HepG2 (cell line): Measurements from ENCODE around the gene CALY. TPM values are rescaled to one million over a fixed set of nuclear protein-coding genes. Genes with fewer than 3 reads are reported as not detected.
A peak's percentile ranks its signal among the peaks of the same experiment; 100 is the strongest.

Experiments used
- FLYWCH1 ChIP-seq: sonication (generic); formaldehyde crosslinking; IDR thresholded peaks from 2 replicates; pipeline ENCODE4 v1.8.1; 2023; ENCODE audit warnings: mild to moderate bottlenecking, missing genetic modification reagents
- GABPA ChIP-seq, 2 experiments: IDR thresholded peaks; 2 replicates each; pipeline ENCODE4 v1.6.1; 2011 to 2016; ENCODE audit warnings: low read depth in 2 of 2, low read length in 1 of 2, missing biosample characterization in 1 of 2, missing genetic modification characterization in 1 of 2
- HDAC1 ChIP-seq: sonication (generic); formaldehyde crosslinking; IDR thresholded peaks from 2 replicates; pipeline ENCODE4 v1.5.1; 2020; ENCODE audit warnings: mild to moderate bottlenecking, missing genetic modification reagents
- HOXA3 ChIP-seq: sonication (generic); formaldehyde crosslinking; IDR thresholded peaks from 2 replicates; pipeline ENCODE4 v1.5.0; 2020; ENCODE audit warnings: missing genetic modification reagents
- IKZF4 ChIP-seq: sonication (generic); formaldehyde crosslinking; IDR thresholded peaks from 2 replicates; pipeline ENCODE4 v1.5.1; 2020; ENCODE audit warnings: borderline replicate concordance, mild to moderate bottlenecking, low read depth, missing genetic modification reagents; ENCODE audit errors: not compliant biosample characterization
- SAFB2 ChIP-seq: sonication (generic); formaldehyde crosslinking; IDR thresholded peaks from 2 replicates; pipeline ENCODE4 v1.5.1; 2020; ENCODE audit warnings: missing genetic modification reagents, low read depth, mild to moderate bottlenecking, borderline replicate concordance
- SP2 ChIP-seq: sonication (generic); formaldehyde crosslinking; IDR thresholded peaks from 2 replicates; pipeline ENCODE4 v1.5.1; 2020; ENCODE audit warnings: mild to moderate bottlenecking, missing genetic modification reagents
- ZBTB7A ChIP-seq: sonication (generic); formaldehyde crosslinking; IDR thresholded peaks from 2 replicates; pipeline ENCODE4 v1.8.0; 2022; ENCODE audit warnings: mild to moderate bottlenecking, missing genetic modification reagents
- ZNF251 ChIP-seq: sonication (generic); formaldehyde crosslinking; IDR thresholded peaks from 2 replicates; pipeline ENCODE4 v1.9.0; 2021; ENCODE audit warnings: mild to moderate bottlenecking, missing genetic modification reagents
- ZNF333 ChIP-seq: sonication (generic); formaldehyde crosslinking; IDR thresholded peaks from 2 replicates; pipeline ENCODE4 v1.4.0; 2020; ENCODE audit warnings: mild to moderate bottlenecking, missing genetic modification reagents, borderline replicate concordance
- ZNF34 ChIP-seq: sonication (generic); formaldehyde crosslinking; IDR thresholded peaks from 2 replicates; pipeline ENCODE4 v1.4.0; 2020; ENCODE audit warnings: mild to moderate bottlenecking, missing genetic modification reagents, borderline replicate concordance
- ZNF547 ChIP-seq: sonication (generic); formaldehyde crosslinking; IDR thresholded peaks from 2 replicates; pipeline ENCODE4 v1.5.1; 2020; ENCODE audit warnings: mild to moderate bottlenecking, missing genetic modification reagents
- ZNF841 ChIP-seq: sonication (generic); formaldehyde crosslinking; IDR thresholded peaks from 2 replicates; pipeline ENCODE4 v1.8.1; 2023; ENCODE audit warnings: missing genetic modification reagents, borderline replicate concordance
- ZSCAN20 ChIP-seq: sonication (generic); formaldehyde crosslinking; IDR thresholded peaks from 2 replicates; pipeline ENCODE4 v1.4.0; 2020; ENCODE audit warnings: missing genetic modification reagents, mild to moderate bottlenecking, borderline replicate concordance
- ZSCAN25 ChIP-seq: sonication (generic); formaldehyde crosslinking; IDR thresholded peaks from 2 replicates; pipeline ENCODE4 v1.8.0; 2022; ENCODE audit warnings: mild to moderate bottlenecking, missing genetic modification reagents
- polyA plus RNA-seq, 8 experiments: library from polyadenylated mRNA; depleted of rRNA in 3 of 8; stranded (reverse) in 7 of 8; unstranded in 1 of 8; fragments of >200 nt; fragmentation: Illumina TruSeq in 4 of 8; extraction: Trizol in 4 of 8; gene quantifications; 2 replicates each; pipeline versions ENCODE4 v1.2.1 to v1.2.3, GENCODE V29; 2011 to 2016; ENCODE audit warnings: low read depth in 4 of 8, missing spikeins in 1 of 8, mixed read lengths in 1 of 8; ENCODE audit not compliant: insufficient read depth in 1 of 8
- total RNA-seq, 5 experiments: library from RNA; depleted of rRNA; stranded (reverse); fragments of >200 nt; fragmentation: Illumina TruSeq; extraction: Trizol; gene quantifications; 2 replicates each; pipeline ENCODE4 v1.2.3, GENCODE V29; 2016; ENCODE audit warnings: low read depth in 1 of 5
- TF ChIP-seq, protein P1 (sequence below): sonication (generic); formaldehyde crosslinking; IDR thresholded peaks from 2 replicates; pipeline ENCODE4 v1.5.1; 2020; ENCODE audit warnings: mild to moderate bottlenecking, missing genetic modification reagents, moderate library complexity
- TF ChIP-seq, protein P2 (sequence below): sonication (generic); formaldehyde crosslinking; IDR thresholded peaks from 2 replicates; pipeline ENCODE4 v1.4.0; 2020; ENCODE audit warnings: missing genetic modification reagents
- TF ChIP-seq, protein P3 (sequence below): sonication (generic); formaldehyde crosslinking; IDR thresholded peaks from 2 replicates; pipeline ENCODE4 v1.5.1; 2020; ENCODE audit warnings: missing genetic modification reagents, mild to moderate bottlenecking, borderline replicate concordance
- TF ChIP-seq, protein P4 (sequence below): conservative IDR thresholded peaks from 2 replicates; pipeline ENCODE4 v1.6.1; 2018; ENCODE audit warnings: missing genetic modification reagents

CALY gene
- total and polyA plus RNA-seq, 2 of the 13 experiments (the other 11 are each of a cell fraction or from before 2014, with no cell fraction given), result 0.08 TPM; not detected in 1

DNA sequence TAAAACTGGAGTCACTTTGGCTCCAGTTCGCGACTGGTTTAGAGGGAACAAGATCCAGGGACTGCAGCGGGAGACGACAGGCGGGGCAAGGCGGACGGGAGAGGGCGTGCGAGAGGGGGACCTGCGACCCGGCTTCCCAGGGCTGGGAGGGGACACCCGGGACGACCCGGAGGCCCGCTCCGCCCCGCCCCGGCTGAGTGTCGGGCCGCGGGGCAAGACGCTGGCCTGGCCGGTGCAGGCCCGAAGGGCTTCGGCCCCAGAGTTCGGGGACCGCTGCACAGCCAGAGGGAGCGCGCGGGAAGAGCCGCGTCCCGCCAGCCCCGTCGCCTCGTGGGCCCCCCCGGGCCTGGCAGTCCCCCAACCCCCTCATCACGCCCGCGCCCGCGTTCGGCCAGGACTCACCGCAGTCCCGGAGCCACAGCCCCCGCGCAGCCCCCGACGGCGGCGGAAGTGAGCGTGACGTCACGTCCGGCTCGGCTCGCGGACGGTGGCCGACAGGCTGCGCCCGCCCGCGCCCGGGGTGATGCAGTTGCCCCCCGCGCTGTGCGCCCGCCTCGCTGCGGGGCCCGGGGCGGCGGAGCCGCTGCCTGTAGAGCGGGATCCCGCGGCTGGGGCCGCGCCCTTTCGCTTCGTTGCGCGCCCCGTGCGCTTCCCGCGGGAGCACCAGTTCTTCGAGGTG lies 28.1 kb downstream of the CALY start, which contains the start of the genes TUBGCP2 and ZNF511 (continued):
- TF ChIP-seq, protein P1, sequence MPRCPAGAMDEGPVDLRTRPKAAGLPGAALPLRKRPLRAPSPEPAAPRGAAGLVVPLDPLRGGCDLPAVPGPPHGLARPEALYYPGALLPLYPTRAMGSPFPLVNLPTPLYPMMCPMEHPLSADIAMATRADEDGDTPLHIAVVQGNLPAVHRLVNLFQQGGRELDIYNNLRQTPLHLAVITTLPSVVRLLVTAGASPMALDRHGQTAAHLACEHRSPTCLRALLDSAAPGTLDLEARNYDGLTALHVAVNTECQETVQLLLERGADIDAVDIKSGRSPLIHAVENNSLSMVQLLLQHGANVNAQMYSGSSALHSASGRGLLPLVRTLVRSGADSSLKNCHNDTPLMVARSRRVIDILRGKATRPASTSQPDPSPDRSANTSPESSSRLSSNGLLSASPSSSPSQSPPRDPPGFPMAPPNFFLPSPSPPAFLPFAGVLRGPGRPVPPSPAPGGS, result peak; percentile 70
- peak; percentile 71 for TF ChIP-seq IKZF4 (CRISPR knock-in tag)
- peak; percentile 16; the same call in 1 of the 2 replicates for TF ChIP-seq HDAC1 (CRISPR knock-in tag)
- TF ChIP-seq, protein P2, sequence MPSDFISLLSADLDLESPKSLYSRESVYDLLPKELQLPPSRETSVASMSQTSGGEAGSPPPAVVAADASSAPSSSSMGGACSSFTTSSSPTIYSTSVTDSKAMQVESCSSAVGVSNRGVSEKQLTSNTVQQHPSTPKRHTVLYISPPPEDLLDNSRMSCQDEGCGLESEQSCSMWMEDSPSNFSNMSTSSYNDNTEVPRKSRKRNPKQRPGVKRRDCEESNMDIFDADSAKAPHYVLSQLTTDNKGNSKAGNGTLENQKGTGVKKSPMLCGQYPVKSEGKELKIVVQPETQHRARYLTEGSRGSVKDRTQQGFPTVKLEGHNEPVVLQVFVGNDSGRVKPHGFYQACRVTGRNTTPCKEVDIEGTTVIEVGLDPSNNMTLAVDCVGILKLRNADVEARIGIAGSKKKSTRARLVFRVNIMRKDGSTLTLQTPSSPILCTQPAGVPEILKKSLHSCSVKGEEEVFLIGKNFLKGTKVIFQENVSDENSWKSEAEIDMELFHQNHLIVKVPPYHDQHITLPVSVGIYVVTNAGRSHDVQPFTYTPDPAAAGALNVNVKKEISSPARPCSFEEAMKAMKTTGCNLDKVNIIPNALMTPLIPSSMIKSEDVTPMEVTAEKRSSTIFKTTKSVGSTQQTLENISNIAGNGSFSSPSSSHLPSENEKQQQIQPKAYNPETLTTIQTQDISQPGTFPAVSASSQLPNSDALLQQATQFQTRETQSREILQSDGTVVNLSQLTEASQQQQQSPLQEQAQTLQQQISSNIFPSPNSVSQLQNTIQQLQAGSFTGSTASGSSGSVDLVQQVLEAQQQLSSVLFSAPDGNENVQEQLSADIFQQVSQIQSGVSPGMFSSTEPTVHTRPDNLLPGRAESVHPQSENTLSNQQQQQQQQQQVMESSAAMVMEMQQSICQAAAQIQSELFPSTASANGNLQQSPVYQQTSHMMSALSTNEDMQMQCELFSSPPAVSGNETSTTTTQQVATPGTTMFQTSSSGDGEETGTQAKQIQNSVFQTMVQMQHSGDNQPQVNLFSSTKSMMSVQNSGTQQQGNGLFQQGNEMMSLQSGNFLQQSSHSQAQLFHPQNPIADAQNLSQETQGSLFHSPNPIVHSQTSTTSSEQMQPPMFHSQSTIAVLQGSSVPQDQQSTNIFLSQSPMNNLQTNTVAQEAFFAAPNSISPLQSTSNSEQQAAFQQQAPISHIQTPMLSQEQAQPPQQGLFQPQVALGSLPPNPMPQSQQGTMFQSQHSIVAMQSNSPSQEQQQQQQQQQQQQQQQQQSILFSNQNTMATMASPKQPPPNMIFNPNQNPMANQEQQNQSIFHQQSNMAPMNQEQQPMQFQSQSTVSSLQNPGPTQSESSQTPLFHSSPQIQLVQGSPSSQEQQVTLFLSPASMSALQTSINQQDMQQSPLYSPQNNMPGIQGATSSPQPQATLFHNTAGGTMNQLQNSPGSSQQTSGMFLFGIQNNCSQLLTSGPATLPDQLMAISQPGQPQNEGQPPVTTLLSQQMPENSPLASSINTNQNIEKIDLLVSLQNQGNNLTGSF (CRISPR knock-in tag), result no peak; the same call in 1 of the 2 replicates
- TF ChIP-seq, protein P3, sequence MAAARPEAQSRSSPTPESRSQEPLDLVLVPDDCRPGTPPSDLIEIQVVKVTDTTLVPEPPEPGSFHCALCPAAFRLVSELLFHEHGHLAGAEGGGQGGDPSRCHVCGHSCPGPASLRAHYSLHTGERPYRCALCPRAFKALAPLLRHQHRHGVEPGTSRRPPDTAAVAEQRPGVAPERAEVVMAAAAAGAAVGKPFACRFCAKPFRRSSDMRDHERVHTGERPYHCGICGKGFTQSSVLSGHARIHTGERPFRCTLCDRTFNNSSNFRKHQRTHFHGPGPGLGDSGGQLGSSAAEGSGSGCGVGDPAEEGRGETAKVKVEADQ (CRISPR knock-in tag), result peak; percentile 74; the same call in 1 of the 2 replicates
- 0 out of 2 replicates have a peak, but pooled peaks have one; percentile 27 for TF ChIP-seq ZNF841 (CRISPR knock-in tag)
- no peak for TF ChIP-seq ZNF251 (CRISPR knock-in tag)
- peak; percentile 72; the same call in 1 of the 2 replicates for TF ChIP-seq HOXA3 (CRISPR knock-in tag)
- peak; percentile 78; the same call in 1 of the 2 replicates for TF ChIP-seq ZNF547 (CRISPR knock-in tag)
- TF ChIP-seq FLYWCH1 (CRISPR knock-in tag), result 0 out of 2 replicates have a peak, but pooled peaks have one; percentile 77
- TF ChIP-seq ZBTB7A (CRISPR knock-in tag), result 0 out of 2 replicates have a peak, but pooled peaks have one; percentile 53
- 0 out of 2 replicates have a peak, but pooled peaks have one; percentile 39 for TF ChIP-seq SP2 (CRISPR knock-in tag)
- TF ChIP-seq GABPA (IDR thresholded peaks at IDR 0.05; ENCODE audit: low read depth, low read length), result peak; percentile 95
- peak; percentile 85 for TF ChIP-seq GABPA (CRISPR knock-in tag; IDR thresholded peaks at IDR 0.05; ENCODE audit: low read depth)
- TF ChIP-seq, protein P4, sequence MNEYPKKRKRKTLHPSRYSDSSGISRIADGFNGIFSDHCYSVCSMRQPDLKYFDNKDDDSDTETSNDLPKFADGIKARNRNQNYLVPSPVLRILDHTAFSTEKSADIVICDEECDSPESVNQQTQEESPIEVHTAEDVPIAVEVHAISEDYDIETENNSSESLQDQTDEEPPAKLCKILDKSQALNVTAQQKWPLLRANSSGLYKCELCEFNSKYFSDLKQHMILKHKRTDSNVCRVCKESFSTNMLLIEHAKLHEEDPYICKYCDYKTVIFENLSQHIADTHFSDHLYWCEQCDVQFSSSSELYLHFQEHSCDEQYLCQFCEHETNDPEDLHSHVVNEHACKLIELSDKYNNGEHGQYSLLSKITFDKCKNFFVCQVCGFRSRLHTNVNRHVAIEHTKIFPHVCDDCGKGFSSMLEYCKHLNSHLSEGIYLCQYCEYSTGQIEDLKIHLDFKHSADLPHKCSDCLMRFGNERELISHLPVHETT (CRISPR knock-in tag), result peak; percentile 40; the same call in 1 of the 2 replicates
- TF ChIP-seq ZNF333, result peak; percentile 47; the same call in 1 of the 2 replicates
- TF ChIP-seq ZSCAN20, result peak; percentile 31; the same call in 1 of the 2 replicates
- peak; percentile 83; the same call in 1 of the 2 replicates for TF ChIP-seq SAFB2
- peak; percentile 70 for TF ChIP-seq ZSCAN25
- 0 out of 2 replicates have a peak, but pooled peaks have one; percentile 25 for TF ChIP-seq ZNF34 (CRISPR knock-in tag)
